Activated naive CD4-positive, alpha-beta T cell treated with anti-CD3 and anti-CD28 coated beads, Interleukin-2, amount 50 U/mL, for 24 hours (primary cell): ENCODE results near the gene TES.
"Not testable (repeated sequence)": the region's sequence is repeated elsewhere in the genome, so short reads cannot be mapped to it uniquely, and the experiment has no call there.

Experiments
- H3K27ac Mint-ChIP-seq: one replicate; pipeline ENCODE4 v1.8.0; 2021; ENCODE audit warnings: mild to moderate bottlenecking, mixed read lengths
- H3K27me3 Mint-ChIP-seq: one replicate; pipeline ENCODE4 v1.8.0; 2021; ENCODE audit warnings: mixed read lengths
- H3K36me3 Mint-ChIP-seq: one replicate; pipeline ENCODE4 v1.8.0; 2021; ENCODE audit warnings: mixed read lengths
- H3K4me1 Mint-ChIP-seq: one replicate; pipeline ENCODE4 v1.8.0; 2021; ENCODE audit warnings: mixed read lengths
- H3K4me3 Mint-ChIP-seq: one replicate; pipeline ENCODE4 v1.8.0; 2021; ENCODE audit warnings: mild to moderate bottlenecking, mixed read lengths
- H3K9me3 Mint-ChIP-seq: one replicate; pipeline ENCODE4 v1.8.0; 2021; ENCODE audit warnings: mixed read lengths

Gene TES

GRCh38 chr7:116271963-116272886 is 61.9 kb downstream of the TES start:
- Mint-ChIP-seq H3K27ac (no peak overlapping the region), H3K4me1 (no peaks in the 10 kb centered on the region), H3K27me3 (peaks cover 11% of the 10 kb centered on the region), H3K36me3 (no peaks in the 10 kb centered on the region), H3K9me3 (no peaks in the 10 kb centered on the region), H3K4me3 (no peak overlapping the region)

GRCh38 chr7:116273283-116273917 is 63.1 kb downstream of the TES start:
- no peak overlapping the region for H3K4me3 Mint-ChIP-seq
- H3K9me3 Mint-ChIP-seq = no peaks in the 10 kb centered on the region
- H3K27me3 Mint-ChIP-seq = peaks cover 14% of the 10 kb centered on the region
- no peaks in the 10 kb centered on the region for H3K4me1 Mint-ChIP-seq
- no peaks in the 10 kb centered on the region for H3K36me3 Mint-ChIP-seq
- no peak overlapping the region for H3K27ac Mint-ChIP-seq

GRCh38 chr7:116273918-116274301 is 63.6 kb downstream of the TES start:
- H3K4me3 Mint-ChIP-seq = no peak overlapping the region

GRCh38 chr7:116277070-116277469 is 66.7 kb downstream of the TES start:
- H3K27me3 Mint-ChIP-seq = peaks cover 12% of the 10 kb centered on the region
- H3K9me3 Mint-ChIP-seq = no peaks in the 10 kb centered on the region
- no peaks in the 10 kb centered on the region for H3K36me3 Mint-ChIP-seq
- H3K27ac Mint-ChIP-seq = no peak overlapping the region
- no peak overlapping the region for H3K4me3 Mint-ChIP-seq
- no peaks in the 10 kb centered on the region for H3K4me1 Mint-ChIP-seq

More at GRCh38 chr7:116273918-116274301, 63.6 kb downstream of the TES start:
- Mint-ChIP-seq H3K9me3 (no peaks in the 10 kb centered on the region), H3K4me1 (no peaks in the 10 kb centered on the region), H3K27ac (no peak overlapping the region), H3K36me3 (no peaks in the 10 kb centered on the region), H3K27me3 (peaks cover 12% of the 10 kb centered on the region)

GRCh38 chr7:116279217-116279616 is 68.9 kb downstream of the TES start:
- Mint-ChIP-seq H3K4me3 (no peak overlapping the region), H3K27me3 (peaks cover 12% of the 10 kb centered on the region), H3K4me1 (no peaks in the 10 kb centered on the region), H3K9me3 (no peaks in the 10 kb centered on the region), H3K36me3 (no peaks in the 10 kb centered on the region), H3K27ac (no peak overlapping the region)

GRCh38 chr7:116280803-116281202 is 70.5 kb downstream of the TES start:
- H3K27me3 Mint-ChIP-seq = peaks cover 15% of the 10 kb centered on the region

GRCh38 chr7:116283595-116284204 is 73.4 kb downstream of the TES start:
- no peak overlapping the region for H3K4me3 Mint-ChIP-seq
- no peaks in the 10 kb centered on the region for H3K36me3 Mint-ChIP-seq
- H3K27ac Mint-ChIP-seq = no peak overlapping the region
- H3K4me1 Mint-ChIP-seq = no peaks in the 10 kb centered on the region
- H3K27me3 Mint-ChIP-seq = peaks cover 5% of the 10 kb centered on the region
- H3K9me3 Mint-ChIP-seq = no peaks in the 10 kb centered on the region

More at GRCh38 chr7:116280803-116281202, 70.5 kb downstream of the TES start:
- no peaks in the 10 kb centered on the region for H3K9me3 Mint-ChIP-seq
- no peaks in the 10 kb centered on the region for H3K36me3 Mint-ChIP-seq
- no peak overlapping the region for H3K4me3 Mint-ChIP-seq
- no peaks in the 10 kb centered on the region for H3K4me1 Mint-ChIP-seq
- H3K27ac Mint-ChIP-seq = no peak overlapping the region

GRCh38 chr7:116284390-116284789 is 74.1 kb downstream of the TES start:
- H3K27me3 Mint-ChIP-seq = peaks cover 5% of the 10 kb centered on the region
- no peak overlapping the region for H3K4me3 Mint-ChIP-seq
- H3K27ac Mint-ChIP-seq = no peak overlapping the region
- H3K36me3 Mint-ChIP-seq = no peaks in the 10 kb centered on the region
- H3K9me3 Mint-ChIP-seq = no peaks in the 10 kb centered on the region
- no peaks in the 10 kb centered on the region for H3K4me1 Mint-ChIP-seq

GRCh38 chr7:116285252-116285651 is 74.9 kb downstream of the TES start:
- no peaks in the 10 kb centered on the region for H3K36me3 Mint-ChIP-seq
- no peak overlapping the region for H3K27ac Mint-ChIP-seq
- no peaks in the 10 kb centered on the region for H3K9me3 Mint-ChIP-seq
- H3K4me1 Mint-ChIP-seq = no peaks in the 10 kb centered on the region
- no peak overlapping the region for H3K4me3 Mint-ChIP-seq
- H3K27me3 Mint-ChIP-seq = peaks cover 5% of the 10 kb centered on the region

GRCh38 chr7:116290740-116291139 is 80.4 kb downstream of the TES start:
- Mint-ChIP-seq H3K27me3 (peaks cover 23% of the 10 kb centered on the region), H3K9me3 (peaks cover 15% of the 10 kb centered on the region), H3K4me1 (no peaks in the 10 kb centered on the region), H3K36me3 (peaks cover 4% of the 10 kb centered on the region), H3K27ac (no peak overlapping the region), H3K4me3 (no peak overlapping the region)

GRCh38 chr7:116291937-116292336 is 81.6 kb downstream of the TES start:
- Mint-ChIP-seq H3K27ac (no peak overlapping the region), H3K4me1 (no peaks in the 10 kb centered on the region), H3K9me3 (peaks cover 15% of the 10 kb centered on the region), H3K27me3 (peaks cover 23% of the 10 kb centered on the region), H3K4me3 (no peak overlapping the region), H3K36me3 (peaks cover 4% of the 10 kb centered on the region)

GRCh38 chr7:116292381-116292780 is 82.0 kb downstream of the TES start:
- H3K9me3 Mint-ChIP-seq = peaks cover 15% of the 10 kb centered on the region
- no peak overlapping the region for H3K4me3 Mint-ChIP-seq
- peaks cover 23% of the 10 kb centered on the region for H3K27me3 Mint-ChIP-seq
- H3K36me3 Mint-ChIP-seq = peaks cover 4% of the 10 kb centered on the region
- no peaks in the 10 kb centered on the region for H3K4me1 Mint-ChIP-seq
- no peak overlapping the region for H3K27ac Mint-ChIP-seq

GRCh38 chr7:116293139-116293538 is 82.8 kb downstream of the TES start:
- H3K36me3 Mint-ChIP-seq = peaks cover 4% of the 10 kb centered on the region
- H3K27me3 Mint-ChIP-seq = peaks cover 20% of the 10 kb centered on the region
- H3K4me1 Mint-ChIP-seq = no peaks in the 10 kb centered on the region
- no peak overlapping the region for H3K4me3 Mint-ChIP-seq
- peaks cover 15% of the 10 kb centered on the region for H3K9me3 Mint-ChIP-seq
- no peak overlapping the region for H3K27ac Mint-ChIP-seq

- no peak overlapping the region for H3K27ac Mint-ChIP-seq
- peaks cover 20% of the 10 kb centered on the region for H3K27me3 Mint-ChIP-seq
- peaks cover 15% of the 10 kb centered on the region for H3K9me3 Mint-ChIP-seq
- no peaks in the 10 kb centered on the region for H3K4me1 Mint-ChIP-seq
- H3K36me3 Mint-ChIP-seq = peaks cover 4% of the 10 kb centered on the region
- no peak overlapping the region for H3K4me3 Mint-ChIP-seq
Observed at GRCh38 chr7:116293633-116294032, 83.3 kb downstream of the TES start.

- H3K36me3 Mint-ChIP-seq, H3K27ac Mint-ChIP-seq, H3K4me3 Mint-ChIP-seq, H3K4me1 Mint-ChIP-seq: not testable (repeated sequence)
- peaks cover 15% of the 10 kb centered on the region for H3K9me3 Mint-ChIP-seq
- peaks cover 21% of the 10 kb centered on the region for H3K27me3 Mint-ChIP-seq
Observed at GRCh38 chr7:116295903-116296302, 85.6 kb downstream of the TES start.

- H3K9me3 Mint-ChIP-seq = no peaks in the 10 kb centered on the region
- H3K27me3 Mint-ChIP-seq = peaks cover 10% of the 10 kb centered on the region
- no peaks in the 10 kb centered on the region for H3K4me1 Mint-ChIP-seq
- peaks cover 2% of the 10 kb centered on the region for H3K36me3 Mint-ChIP-seq
- H3K27ac Mint-ChIP-seq = no peak overlapping the region
- H3K4me3 Mint-ChIP-seq = no peak overlapping the region
Observed at GRCh38 chr7:116298055-116298454, 87.7 kb downstream of the TES start.
